Astrocyte (in vitro differentiated cells and primary cell): ENCODE data around the gene ATRNL1.

ENCODE experiments used
- EZH2 ChIP-seq: IDR thresholded peaks from 2 replicates; pipeline ENCODE4 v1.6.1; 2012; ENCODE audit warnings: mild to moderate bottlenecking, low read length, inconsistent platforms; ENCODE audit not compliant: insufficient read depth
- TF ChIP-seq, protein P1 (sequence below): IDR thresholded peaks from 2 replicates; pipeline ENCODE4 v1.5.1; 2011; ENCODE audit warnings: low read depth, mild to moderate bottlenecking, inconsistent platforms, low read length, moderate library complexity; ENCODE audit not compliant: insufficient read depth

DNA sequence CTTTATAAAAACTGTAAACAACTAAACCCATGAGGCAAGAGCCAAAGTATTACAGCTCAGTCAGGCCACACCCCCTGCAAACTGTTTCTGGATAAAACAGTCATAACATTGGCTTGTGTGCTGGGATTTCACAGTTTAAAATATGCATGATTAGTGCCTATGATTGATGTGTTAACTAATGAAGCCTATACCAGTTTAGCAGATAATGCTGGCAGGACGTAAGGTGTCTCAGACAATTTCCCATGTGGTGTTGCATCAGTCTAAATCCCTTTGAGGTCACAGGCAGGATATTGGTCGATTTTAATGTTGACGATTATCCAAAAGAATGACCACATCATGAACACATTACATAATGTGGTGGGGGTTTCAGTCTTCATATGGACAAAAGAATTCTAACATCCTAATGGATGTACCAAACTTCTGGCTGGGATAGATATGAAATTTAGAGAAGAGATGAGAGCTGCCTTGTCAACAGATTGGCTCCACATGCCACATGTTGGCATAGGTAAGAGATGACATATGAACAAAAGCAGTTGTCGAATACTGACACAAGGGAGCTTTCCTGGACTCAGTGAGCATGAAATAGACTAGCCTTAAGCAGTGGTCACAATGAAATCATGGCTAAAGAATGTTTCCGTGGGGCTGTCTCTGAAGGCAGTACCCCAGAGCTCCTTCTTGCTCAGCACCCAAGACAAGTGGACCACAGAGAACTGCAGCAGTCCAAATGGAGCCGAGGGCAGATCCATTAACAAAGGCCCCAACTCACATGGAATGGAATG lies 734.3 kb downstream of the ATRNL1 start:
- TF ChIP-seq, protein P1, sequence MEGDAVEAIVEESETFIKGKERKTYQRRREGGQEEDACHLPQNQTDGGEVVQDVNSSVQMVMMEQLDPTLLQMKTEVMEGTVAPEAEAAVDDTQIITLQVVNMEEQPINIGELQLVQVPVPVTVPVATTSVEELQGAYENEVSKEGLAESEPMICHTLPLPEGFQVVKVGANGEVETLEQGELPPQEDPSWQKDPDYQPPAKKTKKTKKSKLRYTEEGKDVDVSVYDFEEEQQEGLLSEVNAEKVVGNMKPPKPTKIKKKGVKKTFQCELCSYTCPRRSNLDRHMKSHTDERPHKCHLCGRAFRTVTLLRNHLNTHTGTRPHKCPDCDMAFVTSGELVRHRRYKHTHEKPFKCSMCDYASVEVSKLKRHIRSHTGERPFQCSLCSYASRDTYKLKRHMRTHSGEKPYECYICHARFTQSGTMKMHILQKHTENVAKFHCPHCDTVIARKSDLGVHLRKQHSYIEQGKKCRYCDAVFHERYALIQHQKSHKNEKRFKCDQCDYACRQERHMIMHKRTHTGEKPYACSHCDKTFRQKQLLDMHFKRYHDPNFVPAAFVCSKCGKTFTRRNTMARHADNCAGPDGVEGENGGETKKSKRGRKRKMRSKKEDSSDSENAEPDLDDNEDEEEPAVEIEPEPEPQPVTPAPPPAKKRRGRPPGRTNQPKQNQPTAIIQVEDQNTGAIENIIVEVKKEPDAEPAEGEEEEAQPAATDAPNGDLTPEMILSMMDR: no peak
- no peak for TF ChIP-seq EZH2
